GM19468 (cell line): ENCODE results near the gene FMNL2.

Experiments used
- ATAC-seq: cut with Tn5 transposase; IDR thresholded peaks from one replicate; pipeline ENCODE4 v1.9.1; 2021; ENCODE audit warnings: mild to moderate bottlenecking, moderate library complexity, moderate number of reproducible peaks; ENCODE audit not compliant: unreplicated experiment; ENCODE audit errors: extremely low read depth

The FMNL2 gene

DNA sequence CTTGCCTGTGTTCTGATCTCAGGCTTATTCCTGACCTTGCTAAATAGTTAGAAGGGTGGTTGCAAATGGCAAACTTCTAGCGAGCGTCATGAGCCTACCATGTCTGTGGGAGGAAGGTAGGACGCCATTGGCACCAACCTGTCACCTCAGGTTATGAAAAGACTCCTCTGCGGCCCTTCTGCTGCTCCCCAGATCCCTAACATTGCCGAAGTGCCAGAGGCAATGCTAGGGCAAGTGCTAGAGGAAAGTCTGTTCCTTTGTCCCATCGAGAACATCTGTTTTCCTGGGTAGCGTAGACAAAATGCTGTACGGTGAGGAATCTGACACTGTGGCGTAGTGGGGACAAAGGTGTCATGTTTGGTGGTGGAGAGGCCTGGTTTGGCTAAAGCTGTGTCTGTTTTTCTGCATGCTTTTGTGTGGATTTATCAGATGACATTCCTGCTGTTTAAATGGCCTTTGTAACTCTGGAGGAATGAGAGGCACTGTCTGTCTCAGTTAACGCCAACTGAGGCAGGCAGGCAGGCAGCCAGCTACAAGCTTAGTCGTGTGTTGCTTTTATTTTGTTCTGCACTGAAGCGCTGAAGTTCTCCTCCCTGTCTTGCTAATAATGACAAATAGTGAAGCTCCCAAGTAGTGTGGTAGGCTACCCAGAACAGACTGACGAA is 288.2 kb downstream of the FMNL2 start:
- ATAC-seq, result no peak

DNA sequence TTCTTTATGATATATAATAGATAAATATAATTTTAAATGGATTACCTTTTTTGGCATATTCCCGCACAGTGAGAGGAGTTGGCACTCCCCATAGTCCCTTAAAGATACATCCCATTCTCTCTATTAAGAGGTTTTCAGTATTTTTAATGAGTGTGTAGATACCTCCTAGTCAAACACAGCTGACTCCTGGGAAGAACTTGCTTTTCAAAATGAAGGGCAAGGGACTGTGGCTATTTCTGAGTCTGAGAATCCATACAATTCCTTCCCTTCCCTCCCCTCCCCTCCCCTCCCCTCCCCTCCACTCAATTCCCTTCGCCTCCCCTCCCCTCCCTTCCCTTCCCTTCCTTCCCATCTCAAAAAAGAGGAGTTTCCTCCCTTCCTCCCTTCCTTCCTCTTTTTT is 288.8 kb downstream of the FMNL2 start:
- ATAC-seq, result no peak

DNA sequence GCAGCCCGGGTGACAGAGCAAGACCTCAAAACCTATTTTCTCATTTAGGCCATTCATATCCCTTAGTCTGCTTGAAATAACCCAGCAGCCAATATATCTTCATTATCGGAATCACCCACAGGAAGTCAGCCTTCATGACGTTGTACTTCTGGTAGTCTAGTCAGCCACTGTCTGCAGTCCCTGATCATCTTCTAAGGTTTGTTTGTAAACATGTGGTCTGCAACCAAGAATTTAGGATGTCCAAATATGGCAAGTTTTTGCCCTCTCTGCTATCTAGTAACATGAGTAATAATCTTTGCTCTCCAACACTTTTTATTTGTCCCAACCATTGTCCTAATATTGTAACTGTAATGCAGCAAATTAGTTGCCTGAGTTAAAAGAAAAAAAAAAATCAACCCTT is 289.8 kb downstream of the FMNL2 start:
- ATAC-seq, result no peak

DNA sequence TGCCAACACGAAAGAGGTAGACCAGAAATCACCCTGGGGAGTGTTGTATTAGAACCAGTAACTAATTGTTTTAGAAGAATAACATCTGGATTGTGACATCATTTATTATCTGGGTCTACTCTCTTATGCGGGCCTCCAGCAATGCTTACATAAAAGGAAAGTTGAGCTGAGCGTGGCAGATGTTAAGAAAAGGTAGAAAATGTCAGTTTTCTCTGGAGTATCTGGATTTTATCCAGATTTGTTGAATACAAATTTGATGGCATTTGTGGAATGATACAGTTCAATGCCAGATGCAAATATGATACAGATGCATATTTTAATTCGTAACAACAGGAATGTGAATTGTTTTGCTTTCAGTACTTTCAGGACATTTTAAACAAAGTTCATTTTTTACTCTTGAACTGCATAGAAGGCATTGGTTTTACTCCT is 292.0 kb downstream of the FMNL2 start:
- no peak for ATAC-seq

DNA sequence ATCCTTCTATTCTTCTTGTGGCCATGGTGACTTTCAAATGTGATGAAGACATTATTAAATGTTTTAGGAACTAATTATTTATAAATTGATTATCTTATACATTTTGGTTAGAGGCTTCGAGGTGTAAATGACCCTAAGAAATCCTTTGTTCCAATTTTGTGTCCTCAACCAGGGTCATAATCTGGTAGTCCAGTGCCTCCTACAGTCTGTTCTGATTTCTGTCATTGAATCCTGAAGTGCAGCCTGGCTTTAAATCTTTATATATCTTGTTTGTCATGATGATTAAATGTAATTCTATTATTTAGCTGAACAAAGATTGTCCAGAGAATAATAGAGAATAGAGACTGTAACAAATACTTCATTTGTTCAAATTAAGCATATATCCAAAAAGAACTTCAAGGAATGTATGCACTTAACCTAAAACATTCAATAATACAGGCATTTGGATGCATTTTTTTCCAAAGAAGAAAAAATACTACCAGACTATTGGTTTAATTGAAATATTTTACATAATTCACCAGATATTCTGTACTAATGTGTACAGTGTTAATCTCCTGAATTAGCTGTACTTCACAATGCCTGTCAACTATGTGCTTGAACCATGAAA is 292.5 kb downstream of the FMNL2 start:
- no peak for ATAC-seq

DNA sequence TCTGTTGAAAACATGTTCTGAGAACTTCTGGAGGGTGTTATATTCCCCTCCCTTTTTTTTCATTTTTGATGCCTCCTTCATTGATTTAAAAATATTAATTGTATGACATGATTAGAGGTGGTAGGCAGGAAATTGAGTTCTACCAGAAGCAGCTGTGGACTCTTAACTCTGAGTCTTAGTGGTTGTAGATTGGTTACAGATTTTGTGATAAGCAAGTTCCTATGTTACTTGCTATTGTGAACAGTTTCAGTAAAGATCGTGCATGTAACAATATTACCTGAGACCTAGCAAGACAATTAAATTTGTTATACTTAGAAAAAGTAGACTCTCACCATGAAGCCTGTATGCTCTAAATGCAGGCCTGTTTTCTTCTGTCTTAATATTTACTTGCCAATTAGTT is 294.2 kb downstream of the FMNL2 start:
- no peak for ATAC-seq

DNA sequence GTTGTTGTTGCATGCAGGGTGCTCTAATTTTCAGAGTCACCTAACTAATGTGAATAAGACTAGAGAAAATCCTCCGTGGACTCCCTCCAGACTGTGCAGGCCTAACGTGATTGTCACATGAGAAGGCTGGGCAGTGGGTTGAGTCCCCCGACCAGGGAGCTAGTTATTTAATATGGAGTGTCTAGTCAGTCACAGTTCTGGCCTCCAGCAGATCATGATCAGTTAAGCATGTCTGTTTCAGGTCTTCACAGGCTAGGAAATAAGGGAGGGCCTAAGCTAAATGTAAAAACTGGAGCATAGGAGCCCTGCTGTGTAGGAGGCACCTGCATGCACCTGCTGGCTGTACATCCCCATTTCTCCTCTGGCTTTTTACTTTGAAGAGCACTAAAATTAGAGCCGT is 295.5 kb downstream of the FMNL2 start:
- no peak for ATAC-seq

DNA sequence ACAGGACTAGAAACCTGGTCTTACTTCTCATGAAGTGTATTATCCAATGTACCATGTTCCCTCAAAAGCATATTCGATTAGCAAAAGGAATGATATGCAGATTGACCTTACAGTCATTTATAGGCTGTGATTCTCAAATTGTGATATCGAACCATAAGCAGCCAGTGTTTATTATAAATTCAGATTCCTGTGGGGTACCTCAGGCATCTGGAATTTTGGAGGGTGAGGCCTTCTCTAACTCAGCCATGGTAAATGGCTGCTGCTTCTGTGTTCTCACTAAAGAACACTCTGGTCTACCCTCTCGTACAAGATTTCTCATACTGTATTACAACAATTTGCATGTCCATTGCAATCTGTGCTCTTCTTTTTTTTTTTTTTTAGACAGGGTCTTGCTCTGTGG is 297.8 kb downstream of the FMNL2 start:
- no peak for ATAC-seq

DNA sequence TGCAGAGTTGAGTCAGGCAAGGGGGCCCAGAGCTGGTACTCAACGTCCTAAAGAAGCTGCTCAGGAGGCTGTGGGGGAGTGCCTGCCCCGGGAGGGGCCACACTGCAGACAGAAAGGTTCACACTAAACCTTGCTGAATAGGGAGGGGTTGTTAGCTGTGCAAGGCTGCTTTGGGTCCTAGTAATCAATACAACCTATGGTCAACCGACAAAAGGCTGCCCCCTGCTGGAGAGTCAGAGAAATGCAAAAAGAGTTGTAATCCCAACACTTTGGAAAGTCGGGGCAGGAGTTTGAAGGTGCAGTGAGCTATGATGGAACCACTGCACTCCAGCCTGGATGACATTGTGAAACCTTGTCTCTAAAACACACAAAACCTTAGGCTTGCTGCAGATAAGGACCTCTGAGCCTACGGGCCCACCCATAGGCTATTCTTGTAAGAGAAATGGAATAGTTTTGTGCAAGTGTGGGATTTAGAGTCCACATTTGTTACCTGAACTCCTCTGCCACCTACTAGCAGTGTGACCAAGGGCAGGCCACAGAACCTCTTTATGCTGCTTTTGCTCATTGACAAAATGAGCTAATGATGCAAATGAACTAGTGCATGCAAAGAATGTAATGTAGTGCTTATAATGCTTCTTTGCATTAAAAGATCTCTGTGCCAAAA is 300.8 kb downstream of the FMNL2 start:
- ATAC-seq, result peak; percentile 18

DNA sequence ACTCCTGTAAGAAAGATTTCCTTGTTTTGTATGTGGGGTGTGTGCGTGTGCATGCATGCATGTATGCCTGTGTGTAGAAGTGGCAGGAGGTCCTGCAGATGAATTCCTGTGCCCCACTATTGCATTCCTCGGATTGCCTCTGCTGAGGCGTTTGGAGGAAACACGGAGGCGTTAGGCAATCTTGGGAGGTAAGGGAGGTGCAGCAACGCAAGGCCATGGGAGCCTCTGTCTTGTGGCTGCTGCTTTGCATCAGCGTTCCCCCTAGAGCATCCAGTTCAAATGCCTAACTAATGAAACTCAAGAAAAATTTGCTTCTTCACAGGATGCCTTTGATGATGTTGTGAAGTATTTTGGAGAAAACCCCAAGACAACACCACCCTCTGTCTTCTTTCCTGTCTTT is 302.3 kb downstream of the FMNL2 start:
- no peak for ATAC-seq

DNA sequence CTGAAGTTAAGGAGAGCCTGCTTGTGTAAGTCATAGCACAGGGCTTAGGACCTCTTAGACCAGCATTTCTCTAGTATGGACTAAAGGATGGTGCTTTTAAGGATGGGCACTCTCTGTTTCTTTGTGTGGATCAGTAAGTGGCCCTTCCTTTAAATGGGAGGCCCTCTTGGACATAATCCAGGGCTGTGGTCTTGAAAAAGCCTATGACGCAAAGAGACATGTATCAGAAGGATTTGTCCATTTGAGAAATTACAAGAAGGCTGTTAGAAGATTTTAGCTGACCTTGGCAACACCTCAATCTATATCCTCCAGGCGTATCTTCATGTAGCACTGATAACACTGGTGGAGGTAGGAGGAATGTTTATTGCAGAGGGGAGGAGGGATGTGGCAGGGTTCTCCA is 303.1 kb downstream of the FMNL2 start:
- no peak for ATAC-seq

DNA sequence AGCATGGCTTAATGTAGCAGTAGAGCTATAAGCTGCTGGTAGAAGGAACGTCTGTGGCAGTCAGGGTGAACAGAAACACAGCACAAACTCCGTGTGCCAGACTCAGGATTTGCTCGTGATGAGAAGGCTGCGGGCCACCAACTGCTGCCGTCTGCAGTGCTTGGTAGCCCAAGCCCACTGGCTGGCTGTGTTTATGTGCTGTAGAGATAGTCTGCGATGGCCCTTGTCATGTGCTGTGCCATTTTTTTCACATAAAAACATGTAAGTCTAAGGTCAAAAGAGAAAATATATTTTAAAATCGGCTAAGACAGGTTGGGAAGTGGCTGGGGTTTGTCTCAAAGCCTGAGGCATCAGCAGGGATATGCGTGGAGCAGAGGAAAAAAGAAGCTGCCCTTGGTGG is 303.6 kb downstream of the FMNL2 start:
- no peak for ATAC-seq

DNA sequence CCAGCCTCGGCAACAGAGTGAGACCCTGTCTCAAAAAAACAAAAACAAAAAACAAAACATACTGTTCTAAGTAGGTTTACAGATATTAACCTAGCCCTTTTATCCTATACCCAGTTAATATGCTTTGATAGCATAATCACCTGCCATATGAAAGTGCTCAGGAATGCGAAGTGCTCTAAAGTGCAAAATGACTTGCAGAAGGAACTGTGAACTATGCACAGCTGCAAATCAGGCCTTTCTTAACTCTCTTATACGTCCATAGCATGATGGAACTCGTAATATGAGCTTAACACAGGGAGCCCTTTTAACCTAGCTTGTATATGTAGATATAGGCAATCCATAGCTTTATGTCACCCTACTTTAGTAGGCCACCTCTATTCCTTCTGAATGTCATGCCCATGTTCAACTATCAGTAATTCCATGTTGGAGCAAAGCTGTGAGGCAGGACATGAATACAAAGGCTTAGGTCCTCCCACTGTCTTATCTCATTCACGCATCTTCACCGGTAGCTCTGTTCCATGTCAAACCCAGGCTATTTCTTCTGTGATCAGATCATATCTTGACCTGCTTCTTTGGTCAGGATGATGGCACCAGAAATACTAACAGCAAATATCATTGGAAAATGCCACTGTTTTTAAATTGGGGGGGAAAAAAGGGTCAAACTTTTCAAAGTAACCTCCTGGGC is 309.4 kb downstream of the FMNL2 start:
- no peak for ATAC-seq

DNA sequence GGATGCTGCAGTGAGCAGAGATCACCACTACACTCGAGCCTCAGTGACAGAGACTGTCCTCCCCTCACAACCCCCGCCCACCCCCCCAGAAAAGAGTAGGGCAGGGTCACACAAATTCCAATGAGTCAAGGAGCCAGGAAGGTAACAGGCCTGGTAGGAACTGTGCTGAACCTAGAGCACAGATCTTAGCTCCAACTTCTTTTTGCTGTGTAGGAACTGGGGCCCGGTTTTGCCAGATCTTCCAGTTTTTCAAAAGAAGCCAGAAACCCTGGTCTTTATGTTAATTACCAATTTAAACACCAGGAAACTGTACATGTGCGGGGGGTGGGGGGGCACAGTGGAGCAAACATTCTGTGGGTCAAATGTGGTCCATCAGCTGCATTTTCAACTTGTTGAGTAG is 311.3 kb downstream of the FMNL2 start:
- no peak for ATAC-seq

DNA sequence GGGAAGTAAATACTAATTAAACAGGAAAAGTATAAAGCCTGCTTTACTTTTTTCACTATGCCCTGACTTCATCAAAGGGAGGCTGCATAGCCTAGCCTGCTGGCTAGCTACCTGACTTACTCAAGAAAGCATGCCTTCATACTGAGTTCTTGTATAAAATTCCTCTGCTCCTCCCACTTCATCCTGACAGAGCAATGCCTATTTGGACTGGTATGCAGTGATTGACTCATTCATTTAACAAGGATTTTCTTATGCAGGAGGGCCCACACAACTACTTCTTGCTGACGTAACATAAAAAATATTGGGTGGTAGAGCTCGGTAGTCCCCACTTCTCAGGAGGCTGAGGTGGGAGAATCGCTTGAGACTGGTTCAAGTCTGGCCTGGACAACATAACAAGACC is 311.8 kb downstream of the FMNL2 start:
- ATAC-seq, result no peak

DNA sequence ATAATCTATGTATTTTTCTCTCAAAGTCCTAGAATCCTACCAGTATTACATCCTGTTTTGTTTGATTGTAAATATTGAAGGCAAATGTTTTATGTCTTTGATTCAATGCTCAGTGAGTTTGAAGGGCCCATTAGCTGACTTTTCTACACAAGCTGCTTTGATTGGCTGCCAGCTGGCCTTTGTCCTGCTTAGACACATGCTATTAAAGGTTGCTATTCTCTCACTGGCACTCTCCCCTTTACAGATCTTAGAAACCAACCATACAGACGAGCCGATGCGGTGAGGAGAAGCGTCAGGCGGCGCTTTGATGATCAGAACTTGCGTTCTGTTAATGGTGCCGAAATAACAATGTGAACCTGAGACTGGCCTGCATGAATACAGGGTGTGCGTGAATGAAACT is 312.6 kb downstream of the FMNL2 start:
- ATAC-seq, result no peak

DNA sequence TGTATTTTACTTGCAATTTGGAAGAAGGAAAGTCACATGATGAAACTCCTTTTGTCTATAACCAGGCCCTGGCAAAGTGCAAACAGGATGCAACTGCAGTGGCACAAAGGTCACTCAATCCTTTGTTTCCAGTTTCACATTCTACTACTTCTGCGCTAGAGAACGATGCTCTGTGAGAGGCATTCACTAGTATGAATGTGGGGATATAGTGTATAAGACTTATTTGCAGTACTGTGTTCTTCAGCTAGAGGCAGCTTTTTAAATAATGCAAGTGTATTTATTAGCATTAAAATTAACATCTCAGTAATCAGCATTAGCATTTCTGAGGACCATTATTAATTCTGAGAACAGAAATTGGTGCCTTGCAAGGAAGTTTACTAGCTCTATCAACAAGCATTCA is 313.4 kb downstream of the FMNL2 start:
- ATAC-seq, result no peak

DNA sequence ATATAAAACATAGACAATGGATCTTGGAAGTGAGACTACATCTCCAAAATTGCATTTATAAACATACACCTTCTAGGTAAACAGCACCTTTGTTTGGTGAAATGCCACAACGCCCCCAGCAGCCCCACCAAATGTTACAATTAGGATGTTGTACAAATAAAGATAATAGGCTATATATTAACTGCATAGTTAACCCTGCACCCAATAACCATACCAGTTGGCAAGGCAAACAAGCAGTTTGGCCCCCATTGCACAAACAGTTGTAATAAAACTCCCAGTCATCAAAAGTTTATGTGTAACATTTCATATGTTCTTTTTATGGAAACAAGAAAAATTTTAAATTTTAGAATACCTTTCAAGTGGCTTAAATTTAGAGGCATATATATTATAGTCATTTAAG is 315.0 kb downstream of the FMNL2 start:
- no peak for ATAC-seq

DNA sequence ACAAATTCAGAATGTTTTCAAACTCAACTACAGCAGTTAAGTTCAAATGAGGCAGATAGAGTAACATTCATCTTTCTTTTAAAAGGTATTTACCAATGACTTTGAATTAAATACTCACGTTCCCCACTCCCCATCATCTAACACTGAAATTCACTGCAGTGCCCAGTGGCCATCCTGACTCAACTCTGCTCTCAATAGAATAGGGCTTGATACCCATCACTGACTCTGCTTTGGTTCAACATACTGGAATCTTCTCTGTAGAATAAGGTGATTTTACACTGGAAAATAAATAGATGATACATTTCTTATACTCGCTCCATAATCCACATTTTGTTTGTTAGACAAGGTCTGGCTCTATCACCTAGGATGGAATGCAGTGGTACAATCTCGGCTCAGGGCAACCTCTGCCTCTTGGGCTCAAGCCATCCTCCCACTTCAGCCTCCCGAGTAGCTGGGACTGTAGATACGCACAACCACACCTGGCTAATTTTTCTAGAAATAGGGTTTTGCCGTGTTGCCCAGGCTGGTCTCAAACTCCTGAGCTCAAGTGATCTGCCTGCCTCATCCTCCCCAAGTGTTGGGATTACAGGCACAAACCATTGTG is 315.9 kb downstream of the FMNL2 start:
- no peak for ATAC-seq

DNA sequence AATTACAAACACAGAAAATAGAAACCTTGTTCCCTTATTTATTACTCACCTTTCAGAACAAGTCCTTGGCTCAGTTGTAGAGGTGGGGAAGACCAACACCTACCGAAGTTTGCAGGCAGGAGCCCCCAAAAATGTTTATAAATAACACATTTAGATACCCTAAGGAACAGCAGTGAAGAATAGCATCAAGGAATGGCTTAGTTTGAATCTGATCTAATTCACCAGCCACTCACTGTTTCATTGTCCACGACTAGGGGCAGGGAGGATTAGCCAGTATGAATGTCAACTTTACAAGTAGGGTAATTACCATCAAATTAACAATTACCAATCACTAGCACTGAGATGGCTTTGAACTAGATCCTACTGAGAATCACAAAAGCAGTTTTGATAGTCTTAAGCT is 316.9 kb downstream of the FMNL2 start:
- ATAC-seq, result no peak

DNA sequence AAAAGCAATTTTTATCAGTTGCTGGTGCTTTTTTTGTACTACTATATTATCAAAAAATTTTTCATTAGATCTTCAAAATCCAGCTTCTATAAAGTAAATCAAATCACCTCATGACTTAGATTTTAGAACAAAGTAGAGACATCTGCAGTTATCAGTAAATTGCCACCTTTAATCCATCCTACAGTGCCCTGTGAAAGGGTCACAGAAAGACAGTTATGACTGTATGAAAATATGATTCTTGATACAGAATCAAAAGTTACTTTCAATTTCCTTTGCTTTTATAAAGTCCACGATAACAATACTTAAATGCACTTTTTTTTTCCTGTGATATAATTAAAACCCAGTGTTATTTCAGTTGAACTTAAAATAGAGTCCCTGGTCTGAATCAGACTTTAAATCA is 320.9 kb downstream of the FMNL2 start:
- no peak for ATAC-seq
